SKM-1 treated with dmso at 0.1 percent for 144 hours (cell line): ENCODE measurements around the gene OGG1.
"Not testable (repeated sequence)": the region's sequence is repeated elsewhere in the genome, so short reads cannot be mapped to it uniquely, and the experiment has no call there.

Experiments used
- DNase-seq: peaks from one replicate; lab custom pipeline; 2025; ENCODE audit not compliant: unreplicated experiment; lab: John Stamatoyannopoulos, UW

Gene OGG1

DNA sequence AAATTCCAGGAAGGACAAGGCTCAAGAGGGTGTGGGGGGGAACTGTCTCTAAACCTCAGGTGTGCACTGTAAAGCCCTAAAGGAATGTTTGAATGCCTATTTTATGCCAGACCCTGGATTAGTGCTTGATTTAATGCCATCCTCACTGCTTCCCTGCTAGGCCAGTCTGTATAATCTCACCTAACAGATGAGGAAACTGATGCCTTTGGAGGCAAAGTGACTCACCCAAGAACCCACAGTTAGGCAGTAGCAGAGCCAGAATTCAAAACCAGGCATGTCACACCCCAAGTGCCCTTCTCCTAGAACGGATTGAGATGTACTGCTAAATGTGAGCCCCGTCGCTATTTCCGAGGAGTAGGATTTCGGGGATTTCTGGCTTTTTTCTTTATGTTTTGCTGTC, 12.2 kb downstream of the OGG1 start:
- no peak for DNase-seq

DNA sequence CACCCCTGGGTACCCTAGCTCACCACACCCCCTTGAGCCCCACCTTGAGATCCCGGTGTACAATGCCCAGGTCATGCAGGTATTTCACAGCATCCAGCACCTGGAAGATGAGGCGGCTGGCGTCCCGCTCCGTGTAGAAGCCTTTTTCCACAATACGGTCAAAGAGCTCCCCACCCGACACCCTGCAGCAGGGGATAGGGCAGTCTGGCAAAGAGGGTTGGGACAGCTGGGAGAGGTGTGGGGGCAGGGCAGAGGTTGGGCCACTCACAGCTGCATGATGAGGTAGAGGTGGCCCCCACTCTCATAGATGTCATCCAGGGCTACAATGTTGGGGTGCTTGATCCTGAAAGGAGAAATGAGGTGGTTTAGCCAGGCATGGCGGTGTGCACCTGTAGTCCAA, 13.1 kb downstream of the OGG1 start:
- DNase-seq = no peak

DNA sequence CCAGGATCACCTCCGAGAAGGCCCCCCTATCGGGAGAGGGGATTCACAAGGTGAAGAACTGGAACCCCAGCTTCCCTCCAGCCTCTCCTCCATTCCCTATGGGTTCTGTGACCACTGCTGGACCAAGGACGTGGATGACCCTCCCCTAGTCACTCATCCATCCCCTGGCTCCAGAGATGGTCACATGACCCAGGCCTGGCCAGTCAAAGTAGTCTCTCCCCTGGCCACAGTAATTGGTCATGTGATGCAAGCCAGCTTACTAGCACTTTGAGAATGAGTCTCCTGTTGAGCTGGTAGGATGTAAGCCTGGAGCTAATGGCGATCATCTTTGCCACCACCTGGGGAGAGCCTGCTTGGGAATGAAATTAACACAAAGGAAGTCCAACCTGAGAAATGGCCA, 16.1 kb downstream of the OGG1 start:
- DNase-seq = no peak

DNA sequence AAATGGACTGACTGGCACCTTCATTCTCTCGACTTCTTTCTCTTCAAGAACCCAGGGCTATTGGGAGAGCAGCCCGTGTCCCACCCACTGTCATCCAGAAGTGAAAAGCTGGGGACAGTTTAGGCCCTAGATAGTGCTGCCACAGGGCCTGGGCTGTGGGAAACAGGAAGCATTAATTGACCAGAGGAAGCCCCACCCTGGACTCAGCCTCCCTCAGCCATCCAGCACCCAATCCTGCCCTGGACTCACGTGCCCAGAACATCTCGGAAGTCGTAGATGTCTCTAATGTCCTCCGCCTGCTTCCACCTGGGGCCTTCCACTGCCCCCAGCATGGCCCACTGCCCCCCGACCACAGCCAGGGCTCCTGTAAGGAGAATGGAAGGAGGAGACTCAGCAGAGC, 17.7 kb downstream of the OGG1 start:
- no peak for DNase-seq

DNA sequence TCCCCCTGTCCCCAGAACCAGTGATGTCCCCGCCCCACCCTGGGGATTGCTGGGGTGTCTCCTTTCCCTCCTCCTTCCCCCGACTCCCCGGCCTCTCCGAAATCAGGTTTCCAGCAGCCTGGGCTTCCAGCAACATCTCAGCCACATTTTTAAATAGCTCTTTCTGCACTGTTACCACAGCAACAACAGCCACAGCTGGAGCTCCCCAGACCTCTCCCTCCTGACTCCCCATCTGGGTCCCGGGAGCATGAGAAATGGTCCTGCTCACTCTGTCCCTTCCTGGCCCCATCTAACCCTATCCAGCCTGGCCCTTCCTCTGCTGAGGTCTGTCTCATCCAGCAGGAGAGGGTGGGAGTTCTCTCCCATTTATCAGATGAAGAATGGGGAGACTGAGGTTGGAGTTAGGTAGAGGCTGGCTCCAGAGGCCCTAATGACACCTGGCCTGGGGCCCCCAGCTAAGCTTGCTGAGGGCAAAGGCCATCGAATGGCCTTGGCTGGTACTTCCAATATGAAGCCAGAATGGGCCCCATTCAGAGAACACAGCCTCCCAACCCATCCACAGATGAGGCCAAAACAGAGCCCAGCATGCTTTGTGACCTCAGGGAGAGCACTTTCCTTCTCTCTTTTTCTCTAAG, 18.5 kb downstream of the OGG1 start:
- no peak for DNase-seq

DNA sequence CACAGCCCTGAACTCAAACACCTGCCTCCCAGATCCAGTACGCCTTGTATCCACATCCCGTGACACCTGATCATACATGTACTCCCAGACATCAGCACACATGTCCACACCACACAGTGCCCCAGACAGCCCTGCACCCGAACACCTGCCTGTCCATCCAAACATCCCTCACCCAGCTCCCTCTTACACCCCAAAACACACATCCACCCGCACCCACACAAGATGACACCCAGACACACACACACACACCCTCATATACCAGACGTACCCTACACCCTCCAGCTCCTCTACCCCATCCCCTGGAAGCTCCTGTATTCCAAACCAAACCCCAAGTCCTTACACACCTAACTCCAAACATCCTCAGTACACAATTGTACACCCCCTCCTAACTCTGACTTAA, 19.3 kb downstream of the OGG1 start:
- no peak for DNase-seq

DNA sequence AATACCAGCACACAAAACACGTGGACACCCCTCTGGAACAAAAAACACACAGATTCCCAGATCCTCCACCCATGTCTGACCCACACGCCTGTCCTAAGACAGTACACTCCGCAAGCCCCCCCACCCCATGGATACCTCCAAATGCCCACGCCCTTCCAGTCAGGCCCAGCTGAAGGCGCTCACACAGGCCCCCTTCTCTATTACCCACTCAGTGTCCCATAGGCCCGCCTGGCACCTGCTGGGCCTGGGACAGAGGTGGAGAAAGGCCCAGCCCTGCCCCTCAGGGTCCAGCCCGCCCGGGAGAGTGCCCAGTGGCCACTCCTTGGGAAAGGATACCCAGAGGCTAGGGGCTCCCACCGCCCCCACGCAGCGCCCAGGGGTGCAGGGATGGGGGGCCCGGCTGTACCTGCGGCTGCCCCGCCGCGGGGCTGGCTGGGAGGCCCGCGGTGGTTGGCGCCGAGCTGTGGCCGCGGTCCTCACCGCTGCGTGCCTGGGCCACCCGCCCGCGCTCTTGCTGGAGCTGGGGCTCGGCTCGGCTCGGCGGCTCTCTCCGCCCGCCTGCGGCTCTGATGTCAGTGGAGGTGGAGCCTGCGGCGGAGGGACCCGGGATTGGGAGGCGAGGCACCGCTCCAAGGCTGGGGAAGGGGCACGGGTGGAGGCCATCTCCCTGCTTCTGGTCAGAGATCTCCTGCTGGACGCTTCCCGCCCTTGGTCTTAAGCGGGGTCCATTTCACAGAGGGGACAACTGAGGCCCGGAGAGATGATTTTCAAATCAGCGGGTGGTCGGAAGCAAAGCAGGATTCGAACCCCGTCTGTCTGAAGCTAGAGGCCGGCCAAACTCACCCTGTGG, 19.9 kb downstream of the OGG1 start, which contains the start of gene CAMK1:
CAMK1 (minus strand) TSS at position 522 of the 850 bp plus-strand sequence. CDS start 2,198 bp downstream, outside the sequence.
- no peak for DNase-seq

DNA sequence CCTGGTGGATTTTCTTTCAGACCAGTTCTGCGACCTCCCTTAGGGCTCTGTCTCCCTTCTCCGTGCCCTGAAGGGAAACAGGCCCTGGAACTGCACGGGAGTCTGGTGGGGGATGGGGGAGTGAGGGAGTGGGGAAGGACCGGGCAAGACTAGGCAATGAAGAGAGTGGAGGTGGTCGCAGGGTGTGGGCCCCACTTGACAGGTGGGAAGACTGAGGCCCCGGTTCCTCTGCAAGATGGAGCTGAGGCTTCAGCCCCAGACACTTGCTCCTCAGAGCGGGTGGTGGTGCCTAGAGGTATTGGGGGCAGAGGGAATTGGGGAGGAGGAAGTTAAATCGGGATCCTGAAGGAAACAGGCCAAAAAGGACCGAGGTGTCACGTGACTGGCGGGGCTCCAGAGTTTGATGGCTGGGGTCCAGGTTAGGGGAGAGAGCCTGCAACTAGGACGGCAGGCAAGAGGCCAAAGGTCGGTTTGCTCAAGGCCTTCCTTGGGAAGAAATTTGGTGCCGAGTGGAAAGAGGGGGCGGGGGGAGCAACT, 20.6 kb downstream of the OGG1 start:
- no peak for DNase-seq

DNA sequence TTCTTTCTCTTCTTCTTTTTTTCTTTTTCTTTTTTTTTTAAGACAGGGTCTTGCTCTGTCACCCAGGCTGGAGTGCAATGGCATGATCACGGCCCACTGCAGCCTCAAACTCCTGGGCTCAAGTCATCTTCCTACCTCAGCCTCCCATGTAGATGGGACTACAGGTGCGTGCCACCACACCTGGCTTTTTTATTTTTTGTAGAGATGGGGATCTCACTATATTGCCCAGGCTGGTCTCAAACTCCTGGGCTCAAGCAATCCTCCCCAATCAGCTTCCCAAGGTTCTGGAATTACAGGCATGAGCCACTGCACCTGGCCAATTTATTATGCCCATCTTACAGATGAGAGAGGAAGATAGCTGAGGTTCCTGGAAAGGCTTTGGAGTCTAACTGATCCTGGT, 21.3 kb downstream of the OGG1 start:
- DNase-seq = not testable (repeated sequence)

DNA sequence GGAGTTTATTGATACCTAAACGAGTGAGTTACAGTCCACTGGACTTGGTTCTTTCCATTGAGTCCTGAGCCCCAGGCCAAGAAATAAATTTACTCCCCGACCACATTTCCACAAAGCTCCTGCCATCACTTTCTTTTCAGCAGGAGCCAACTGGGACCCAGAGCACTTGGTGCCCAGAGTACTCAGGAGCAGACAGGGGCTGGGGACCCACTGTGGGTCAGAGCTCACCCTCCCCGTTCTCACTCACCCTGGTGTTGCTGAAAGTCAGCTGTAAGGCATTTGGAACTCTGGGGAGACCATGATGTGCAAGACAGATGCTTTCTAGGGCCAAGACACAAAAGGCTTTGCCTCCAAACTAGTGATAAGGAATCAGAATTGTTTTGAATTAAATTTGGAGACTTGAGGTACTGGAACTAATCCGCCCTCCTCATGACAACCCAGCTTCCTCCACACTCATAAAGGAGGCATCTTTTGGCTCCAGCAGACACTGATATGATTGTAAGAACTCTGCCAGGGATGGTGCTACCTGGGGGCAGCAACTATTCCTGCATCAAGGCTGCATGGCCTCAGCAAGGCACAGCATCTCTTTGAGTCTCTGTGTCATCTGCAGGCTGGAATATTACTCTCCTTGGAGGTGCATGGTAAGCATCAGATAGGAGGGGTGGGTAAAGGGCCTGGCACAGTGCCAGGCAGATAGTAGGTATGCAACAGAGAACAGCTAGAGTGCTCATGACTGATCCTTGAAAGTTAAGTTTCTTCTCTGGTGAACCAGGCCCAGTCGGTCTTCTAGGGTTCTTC, 27.3 kb downstream of the OGG1 start:
- DNase-seq = no peak

DNA sequence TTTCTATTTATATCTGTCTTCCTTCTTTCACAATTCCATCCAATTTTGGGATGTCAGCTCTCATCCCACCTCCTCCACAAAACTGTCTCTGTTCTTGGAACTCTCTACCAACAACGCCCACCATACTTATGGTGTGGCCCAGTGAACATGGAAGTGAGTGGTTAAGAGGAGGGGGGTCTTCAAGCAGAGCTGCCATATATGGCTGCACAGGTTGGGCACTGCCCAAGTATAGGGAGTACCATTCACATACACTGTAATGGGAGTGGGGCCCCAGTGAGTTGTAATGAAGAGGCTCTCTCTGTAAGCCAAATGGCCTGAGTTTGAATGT, 27.9 kb downstream of the OGG1 start:
- no peak for DNase-seq

DNA sequence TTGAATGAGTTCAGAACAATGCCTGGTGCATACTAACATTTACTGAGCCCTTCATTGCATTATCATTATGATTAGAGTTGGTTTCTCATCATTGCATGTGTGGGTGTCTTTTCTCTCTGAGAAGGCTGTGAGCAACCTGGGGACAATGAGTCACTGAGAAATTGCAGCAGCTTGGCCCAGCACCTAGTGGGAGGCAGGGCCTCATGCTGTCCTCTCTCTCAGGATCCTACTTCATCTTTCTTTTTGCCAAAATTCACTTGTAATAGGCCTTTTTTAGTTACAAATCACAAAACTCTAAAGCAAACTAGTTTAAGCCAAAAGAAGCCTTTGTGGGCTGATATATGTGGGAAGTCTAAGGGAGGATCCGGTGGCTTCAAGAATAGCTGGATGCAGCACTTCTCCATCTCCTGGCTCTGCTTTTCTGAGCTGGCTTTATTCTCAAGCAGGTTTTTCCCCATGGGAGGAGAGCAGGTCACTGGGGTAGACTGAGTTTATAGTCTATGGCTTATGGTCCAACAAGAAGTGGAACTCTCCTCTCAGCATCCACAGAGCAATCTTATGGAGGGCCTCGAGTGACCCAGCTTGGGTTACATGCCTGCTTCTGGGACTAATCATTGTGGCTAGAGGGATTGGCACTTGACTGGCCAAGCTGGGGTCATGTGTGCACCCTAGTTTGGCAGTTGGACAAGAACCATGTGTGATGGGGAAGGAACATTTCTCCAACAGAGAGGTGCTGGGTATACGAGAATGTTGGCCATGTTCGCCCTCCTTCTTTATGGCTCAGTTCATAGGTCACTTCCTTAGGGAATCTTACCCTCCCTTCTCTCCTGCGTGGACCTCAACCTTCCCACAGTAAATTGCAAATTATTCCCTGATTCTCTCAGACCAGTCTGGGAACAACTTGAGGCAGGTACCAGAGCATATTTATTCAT, 28.7 kb downstream of the OGG1 start:
- DNase-seq = peak; percentile 21

DNA sequence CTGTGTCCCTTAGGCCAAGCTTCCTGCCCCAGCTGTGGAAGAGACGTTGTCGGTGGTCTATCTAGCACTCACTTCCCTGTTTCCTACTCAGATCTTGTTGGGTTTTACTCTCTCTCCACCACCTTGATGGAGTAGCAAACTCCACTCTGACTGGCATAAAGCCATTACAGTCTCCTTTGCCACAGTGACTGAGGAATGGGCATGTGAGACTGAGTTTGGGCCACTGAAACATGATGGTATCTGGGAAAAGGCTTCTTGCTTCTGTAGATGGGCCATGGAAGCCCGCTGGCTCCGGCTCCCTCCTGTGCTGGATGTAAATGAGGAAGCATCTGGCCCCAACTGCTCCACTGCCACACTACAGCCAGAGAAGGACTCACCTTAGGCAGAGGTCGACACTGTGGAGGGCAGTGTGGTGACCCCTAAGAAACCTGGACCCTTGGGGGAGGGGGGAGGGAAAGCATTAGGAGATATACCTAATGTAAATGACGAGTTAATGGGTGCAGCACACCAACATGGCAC, 29.4 kb downstream of the OGG1 start:
- DNase-seq = no peak

DNA sequence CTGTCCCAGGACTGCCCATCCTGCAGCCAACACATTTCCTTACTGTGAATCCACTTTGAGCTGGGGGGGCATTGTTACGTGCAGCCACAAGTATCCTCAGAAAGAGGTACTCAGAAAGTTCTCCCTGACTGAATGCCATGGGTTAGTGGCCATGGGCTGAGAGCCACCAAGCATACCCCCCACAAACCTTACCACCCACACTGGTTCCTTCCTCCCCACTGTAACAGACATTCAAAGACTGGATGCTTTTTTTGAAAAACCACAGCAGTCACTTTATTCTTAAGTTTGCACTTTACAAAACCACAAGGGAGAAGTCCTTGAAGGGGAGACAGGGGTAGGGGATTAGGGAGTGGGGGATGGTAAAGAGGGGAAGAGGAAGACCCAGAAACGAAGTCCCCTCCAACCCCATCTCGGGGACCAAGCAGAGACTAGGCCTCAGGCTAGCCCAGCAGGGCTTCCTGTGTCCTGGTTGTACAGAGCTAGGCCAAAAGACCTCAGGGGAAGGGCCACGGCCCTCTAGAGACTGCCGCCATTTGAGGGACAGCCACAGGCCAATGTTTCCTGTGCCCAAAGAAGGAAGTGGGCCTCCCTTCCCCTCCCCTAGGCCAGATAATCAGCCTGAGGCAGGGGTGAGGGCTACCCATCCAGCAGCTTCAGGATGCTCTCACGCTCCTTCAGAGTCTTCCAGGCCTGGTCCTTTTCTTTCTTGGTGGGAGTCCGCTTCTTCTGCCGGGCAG, 30.1 kb downstream of the OGG1 start:
- DNase-seq = peak; percentile 99

DNA sequence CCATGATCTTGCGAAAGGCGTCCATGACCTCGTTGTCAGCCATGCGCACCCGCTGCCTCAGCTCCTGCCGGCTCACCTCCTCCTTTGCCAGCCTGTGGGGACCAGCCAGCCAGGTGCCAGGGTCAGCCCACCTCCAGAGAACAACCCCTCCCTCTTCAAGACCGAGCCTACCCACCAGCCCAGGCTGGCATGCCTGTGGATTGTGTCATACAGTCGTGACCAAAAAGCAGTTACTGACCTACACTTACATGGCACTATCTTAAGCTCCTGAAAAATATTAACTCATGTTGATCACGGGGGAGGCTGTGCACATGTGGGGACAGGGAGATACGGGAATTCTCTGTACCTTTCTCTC, 30.7 kb downstream of the OGG1 start:
- no peak for DNase-seq

DNA sequence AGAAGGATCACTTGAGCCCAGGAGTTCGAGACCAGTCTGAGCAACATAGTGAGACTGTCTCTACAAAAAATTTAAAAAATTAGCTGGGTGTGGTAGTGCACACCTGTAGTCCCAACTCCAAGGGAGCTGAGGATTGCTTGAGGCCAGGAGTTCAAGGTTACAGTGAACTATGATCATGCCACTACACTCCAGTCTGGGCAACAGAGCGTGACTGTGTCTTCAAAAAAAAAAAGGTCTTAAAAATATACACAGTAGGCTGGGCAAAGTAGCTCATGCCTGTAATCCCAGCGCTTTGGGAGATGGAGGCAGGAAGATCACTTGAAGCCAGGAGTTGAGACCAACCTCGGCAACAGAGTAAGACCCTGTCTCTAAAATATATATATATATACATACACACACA, 31.2 kb downstream of the OGG1 start:
- no peak for DNase-seq

DNA sequence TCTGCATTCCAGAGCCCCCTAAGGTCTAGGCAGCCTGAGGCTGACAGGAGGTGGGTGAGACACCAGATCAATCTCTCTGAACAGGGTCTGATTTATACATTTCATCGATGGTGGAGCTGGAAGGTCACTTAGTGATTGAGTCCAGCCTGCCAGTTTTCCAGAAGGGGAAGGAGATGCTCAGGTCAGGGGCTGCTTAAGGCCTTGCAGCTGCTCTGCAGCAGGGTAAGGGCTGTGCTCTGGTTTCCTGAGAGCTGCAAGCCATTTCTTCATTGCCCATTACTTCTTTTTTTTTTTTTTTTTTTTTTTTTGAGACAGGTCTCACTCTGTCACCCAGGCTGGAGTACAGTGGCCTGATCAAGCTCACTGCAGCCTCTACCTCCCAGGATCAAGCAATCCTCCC, 31.8 kb downstream of the OGG1 start:
- peak; percentile 18 for DNase-seq

DNA sequence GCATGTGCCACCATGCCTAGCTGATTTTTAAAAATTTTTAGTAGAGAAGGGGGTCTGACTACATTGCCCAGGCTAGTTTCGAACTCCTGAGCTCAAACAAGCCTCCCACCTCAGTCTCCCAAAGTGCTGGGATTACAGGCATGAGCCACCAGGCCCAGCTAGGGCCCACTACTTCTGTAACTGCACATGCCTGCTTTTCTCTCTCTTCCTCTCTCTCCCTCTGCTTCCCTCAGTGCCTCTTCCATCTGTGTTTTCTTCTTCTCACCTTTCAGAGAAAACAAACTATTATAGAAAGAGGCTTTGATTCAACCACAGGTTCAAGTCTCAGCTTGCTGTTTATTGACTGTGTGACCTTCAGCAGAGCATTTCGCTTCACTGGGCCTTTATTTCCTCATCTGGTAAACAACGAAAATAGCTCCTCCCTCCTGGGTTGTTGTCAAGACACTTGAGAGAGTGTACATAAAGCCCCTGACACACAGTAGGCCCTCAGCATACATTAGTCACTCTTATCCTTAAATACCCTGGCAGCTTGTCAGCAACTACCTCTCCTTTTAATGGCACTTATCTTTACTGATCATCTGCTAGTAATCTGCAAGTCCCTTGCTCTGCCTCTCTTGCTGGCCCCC, 32.3 kb downstream of the OGG1 start:
- DNase-seq = no peak

DNA sequence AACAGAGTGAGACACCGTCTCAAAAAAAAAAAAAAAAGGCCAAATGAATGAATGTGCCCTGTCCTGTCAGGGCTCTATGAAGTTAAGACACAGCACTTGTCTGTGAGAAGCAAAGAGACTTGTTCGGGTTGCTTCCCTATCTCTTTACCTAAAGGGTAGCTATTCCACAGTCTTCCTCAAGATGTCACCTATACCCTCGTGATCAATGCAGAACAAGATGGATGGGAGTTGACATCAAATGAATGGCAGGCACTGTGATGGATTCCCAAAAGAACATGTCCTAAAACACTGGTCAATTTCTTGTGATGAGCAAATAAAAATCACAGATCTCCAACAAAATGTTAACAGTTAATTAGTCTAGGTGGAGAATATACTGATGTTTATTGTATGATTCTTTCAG, 33.0 kb downstream of the OGG1 start:
- no peak for DNase-seq
